Trophoblast cell (in vitro differentiated cells and primary cell): ENCODE data around the gene INHBB.
A peak's percentile ranks its signal among the peaks of the same experiment; 100 is the strongest.

Experiments used
- DNase-seq, 2 donors: peaks; one replicate each; pipeline ENCODE4 v3.0.0-alpha.2; 2016
- H2AFZ ChIP-seq: 2 replicates; pipeline ENCODE4 v1.6.1; 2013; ENCODE audit warnings: low read length, moderate library complexity, mild to moderate bottlenecking; ENCODE audit not compliant: insufficient read depth, poor library complexity
- H2AK5ac ChIP-seq: 2 replicates; pipeline ENCODE4 v1.6.1; 2013; ENCODE audit warnings: mild to moderate bottlenecking, low read length
- H2BK120ac ChIP-seq: 2 replicates; pipeline ENCODE4 v1.6.1; 2013; ENCODE audit warnings: low read length, mild to moderate bottlenecking, moderate library complexity; ENCODE audit not compliant: insufficient read depth, poor library complexity
- H2BK12ac ChIP-seq: 2 replicates; pipeline ENCODE4 v1.6.1; 2013; ENCODE audit warnings: mild to moderate bottlenecking, low read length, moderate library complexity
- H2BK5ac ChIP-seq: 2 replicates; pipeline ENCODE4 v1.6.1; 2013; ENCODE audit warnings: low read length, low read depth, moderate library complexity, mild to moderate bottlenecking; ENCODE audit not compliant: poor library complexity
- H3K14ac ChIP-seq: 2 replicates; pipeline ENCODE4 v1.6.1; 2013; ENCODE audit warnings: mild to moderate bottlenecking, low read length
- H3K18ac ChIP-seq: 2 replicates; pipeline ENCODE4 v1.6.1; 2013; ENCODE audit warnings: mild to moderate bottlenecking, low read length
- H3K23ac ChIP-seq: 2 replicates; pipeline ENCODE4 v1.6.1; 2013; ENCODE audit warnings: low read length
- H3K27ac ChIP-seq: 2 replicates; pipeline ENCODE4 v1.5.1; 2013; ENCODE audit warnings: low read depth, mild to moderate bottlenecking, inconsistent platforms, low read length, moderate library complexity
- H3K27me3 ChIP-seq: 2 replicates; pipeline ENCODE4 v1.6.1; 2013; ENCODE audit warnings: inconsistent platforms, mild to moderate bottlenecking, low read length, moderate library complexity; ENCODE audit not compliant: insufficient read depth
- H3K36me3 ChIP-seq, 2 experiments: 1 replicate in 1 of 2; 2 replicates in 1 of 2; pipeline ENCODE4 v1.6.1; 2013; ENCODE audit warnings: low read length in 2 of 2, mild to moderate bottlenecking in 2 of 2, moderate library complexity in 1 of 2; ENCODE audit not compliant: insufficient read depth in 2 of 2, control insufficient read depth in 1 of 2
- H3K4ac ChIP-seq: 2 replicates; pipeline ENCODE4 v1.6.1; 2013; ENCODE audit warnings: low read depth, mild to moderate bottlenecking, low read length, moderate library complexity
- H3K4me1 ChIP-seq, 2 experiments: 1 replicate in 1 of 2; 2 replicates in 1 of 2; pipeline ENCODE4 v1.6.1; 2013; ENCODE audit warnings: low read length in 2 of 2, mild to moderate bottlenecking in 2 of 2, moderate library complexity in 1 of 2; ENCODE audit not compliant: insufficient read depth in 2 of 2, control insufficient read depth in 1 of 2
- H3K4me2 ChIP-seq: 2 replicates; pipeline ENCODE4 v1.6.1; 2013; ENCODE audit warnings: inconsistent platforms, mild to moderate bottlenecking, low read length, moderate library complexity
- H3K4me3 ChIP-seq: 2 replicates; pipeline ENCODE4 v1.5.1; 2013; ENCODE audit warnings: mild to moderate bottlenecking, low read depth, low read length, inconsistent platforms
- H3K79me1 ChIP-seq: one replicate; pipeline ENCODE4 v1.6.1; 2013; ENCODE audit warnings: low read length
- H3K79me2 ChIP-seq: 2 replicates; pipeline ENCODE4 v1.6.1; 2013; ENCODE audit warnings: low read length, mild to moderate bottlenecking; ENCODE audit not compliant: control insufficient read depth, insufficient read depth, poor library complexity
- H3K9ac ChIP-seq: 2 replicates; pipeline ENCODE4 v1.6.1; 2013; ENCODE audit warnings: mild to moderate bottlenecking, low read length
- H3K9me3 ChIP-seq: 2 replicates; pipeline ENCODE4 v1.6.1; 2013; ENCODE audit warnings: low read depth, mild to moderate bottlenecking, control low read depth, inconsistent platforms, low read length; ENCODE audit not compliant: insufficient read depth
- H4K12ac ChIP-seq: 2 replicates; pipeline ENCODE4 v1.6.1; 2013; ENCODE audit warnings: low read depth, mild to moderate bottlenecking, low read length, moderate library complexity
- H4K8ac ChIP-seq: 2 replicates; pipeline ENCODE4 v1.6.1; 2013; ENCODE audit warnings: low read depth, mild to moderate bottlenecking, low read length, moderate library complexity
- H4K91ac ChIP-seq: one replicate; pipeline ENCODE4 v1.6.1; 2013; ENCODE audit warnings: low read depth, mild to moderate bottlenecking, low read length, moderate library complexity
- WGBS: extraction: QIAGEN DNeasy Blood & Tissue Kit; methylation state at CpG from one replicate; pipeline ENCODE4 v1.1.7; 2013; ENCODE audit warnings: missing lambda C conversion rate; ENCODE audit not compliant: insufficient read length, insufficient coverage; ENCODE audit errors: extremely low coverage; 5-methylcytosine and 5-hydroxymethylcytosine counted together

Gene INHBB

GRCh38 chr2:120396861-120397811 is 51.2 kb downstream of the INHBB start:
- no CpG with 5 or more reads among the region's 25 CpGs for WGBS
- no peak overlapping the region for H3K9ac ChIP-seq
- no peak overlapping the region for H3K4me2 ChIP-seq
- no peak overlapping the region for H2AFZ ChIP-seq
- H3K18ac ChIP-seq, result no peak overlapping the region
- no peaks in the 10 kb centered on the region for H3K36me3 ChIP-seq
- H3K9me3 ChIP-seq, result peaks cover 6% of the 10 kb centered on the region
- H4K8ac ChIP-seq, result no peak overlapping the region
- no peak overlapping the region for H2BK5ac ChIP-seq
- H3K14ac ChIP-seq, result no peak overlapping the region
- no peak overlapping the region for H3K4me3 ChIP-seq
- no peaks in the 10 kb centered on the region for H3K4me1 ChIP-seq
- H4K12ac ChIP-seq, result no peak overlapping the region
- no peak overlapping the region for H4K91ac ChIP-seq
- no peak overlapping the region for H2BK120ac ChIP-seq
- H3K4ac ChIP-seq, result no peak overlapping the region
- H3K27me3 ChIP-seq, result no peaks in the 10 kb centered on the region
- peak; percentile 93 to 97 for DNase-seq
- H2AK5ac ChIP-seq, result no peak overlapping the region
- no peak overlapping the region for H3K27ac ChIP-seq
- H3K79me2 ChIP-seq, result no peaks in the 10 kb centered on the region
- no peak overlapping the region for H2BK12ac ChIP-seq
- H3K23ac ChIP-seq, result no peak overlapping the region
- no peaks in the 10 kb centered on the region for H3K79me1 ChIP-seq

GRCh38 chr2:120398051-120398995 is 52.4 kb downstream of the INHBB start:
- Histone ChIP-seq H3K14ac (no peak overlapping the region), H2BK12ac (no peak overlapping the region)

GRCh38 chr2:120398996-120399888 is 53.3 kb downstream of the INHBB start:
- H4K91ac ChIP-seq, result no peak overlapping the region
- no peak overlapping the region for H3K14ac ChIP-seq
- no peak overlapping the region for H2BK5ac ChIP-seq
- no peaks in the 10 kb centered on the region for H3K79me1 ChIP-seq
- H3K36me3 ChIP-seq, result no peaks in the 10 kb centered on the region
- no peak overlapping the region for H3K4me2 ChIP-seq
- DNase-seq, result peak; percentile 96 to 97
- H3K79me2 ChIP-seq, result no peaks in the 10 kb centered on the region
- H3K4ac ChIP-seq, result no peak overlapping the region
- no peak overlapping the region for H4K8ac ChIP-seq
- no peak overlapping the region for H2AFZ ChIP-seq
- H3K9ac ChIP-seq, result no peak overlapping the region
- H3K18ac ChIP-seq, result no peak overlapping the region
- WGBS, result no CpG with 5 or more reads among the region's 22 CpGs
- no peak overlapping the region for H2BK12ac ChIP-seq
- no peak overlapping the region for H3K4me3 ChIP-seq
- H2AK5ac ChIP-seq, result no peak overlapping the region
- no peak overlapping the region for H3K23ac ChIP-seq
- no peak overlapping the region for H2BK120ac ChIP-seq
- peaks cover 8% of the 10 kb centered on the region for H3K9me3 ChIP-seq
- H3K4me1 ChIP-seq, result peaks cover 0 to 2% of the 10 kb centered on the region in 2 experiments
- no peak overlapping the region for H3K27ac ChIP-seq
- no peak overlapping the region for H4K12ac ChIP-seq
- no peaks in the 10 kb centered on the region for H3K27me3 ChIP-seq

More at GRCh38 chr2:120398051-120398995, 52.4 kb downstream of the INHBB start:
- H4K12ac ChIP-seq, result no peak overlapping the region
- H3K36me3 ChIP-seq, result no peaks in the 10 kb centered on the region
- H3K27ac ChIP-seq, result no peak overlapping the region
- H3K27me3 ChIP-seq, result no peaks in the 10 kb centered on the region
- H2BK120ac ChIP-seq, result no peak overlapping the region
- WGBS, result no CpG with 5 or more reads among the region's 18 CpGs
- H3K79me2 ChIP-seq, result no peaks in the 10 kb centered on the region
- no peak overlapping the region for H3K23ac ChIP-seq
- peak; percentile 92 to 93 for DNase-seq
- H3K18ac ChIP-seq, result no peak overlapping the region
- H3K79me1 ChIP-seq, result no peaks in the 10 kb centered on the region
- H3K4ac ChIP-seq, result no peak overlapping the region
- no peak overlapping the region for H2AFZ ChIP-seq
- no peaks in the 10 kb centered on the region for H3K4me1 ChIP-seq
- H4K91ac ChIP-seq, result no peak overlapping the region
- H2BK5ac ChIP-seq, result no peak overlapping the region
- H4K8ac ChIP-seq, result no peak overlapping the region
- H3K9ac ChIP-seq, result no peak overlapping the region
- peaks cover 7% of the 10 kb centered on the region for H3K9me3 ChIP-seq
- H3K4me2 ChIP-seq, result no peak overlapping the region
- H2AK5ac ChIP-seq, result no peak overlapping the region
- no peak overlapping the region for H3K4me3 ChIP-seq

GRCh38 chr2:120399889-120400240 is 53.9 kb downstream of the INHBB start:
- H3K4me1 ChIP-seq, result peaks cover 0 to 2% of the 10 kb centered on the region in 2 experiments
- H3K23ac ChIP-seq, result no peak overlapping the region
- no peak overlapping the region for H3K9ac ChIP-seq
- no peak overlapping the region for H3K4me2 ChIP-seq
- no peak overlapping the region for H2BK5ac ChIP-seq
- H3K27ac ChIP-seq, result no peak overlapping the region
- H3K14ac ChIP-seq, result no peak overlapping the region
- no peak for DNase-seq
- peaks cover 8% of the 10 kb centered on the region for H3K9me3 ChIP-seq
- WGBS, result no CpG with 5 or more reads among the region's 8 CpGs
- H3K4ac ChIP-seq, result no peak overlapping the region
- no peak overlapping the region for H2AK5ac ChIP-seq
- H2BK120ac ChIP-seq, result no peak overlapping the region
- no peaks in the 10 kb centered on the region for H3K36me3 ChIP-seq
- no peaks in the 10 kb centered on the region for H3K79me1 ChIP-seq
- no peak overlapping the region for H3K4me3 ChIP-seq
- no peak overlapping the region for H4K8ac ChIP-seq
- no peak overlapping the region for H2BK12ac ChIP-seq
- no peaks in the 10 kb centered on the region for H3K79me2 ChIP-seq
- no peak overlapping the region for H4K12ac ChIP-seq
- H2AFZ ChIP-seq, result no peak overlapping the region
- H4K91ac ChIP-seq, result no peak overlapping the region
- H3K27me3 ChIP-seq, result no peaks in the 10 kb centered on the region
- H3K18ac ChIP-seq, result no peak overlapping the region
